ENCODE results near the gene LIF.
A peak's percentile ranks its signal among the peaks of the same experiment; 100 is the strongest.

The LIF gene

DNA sequence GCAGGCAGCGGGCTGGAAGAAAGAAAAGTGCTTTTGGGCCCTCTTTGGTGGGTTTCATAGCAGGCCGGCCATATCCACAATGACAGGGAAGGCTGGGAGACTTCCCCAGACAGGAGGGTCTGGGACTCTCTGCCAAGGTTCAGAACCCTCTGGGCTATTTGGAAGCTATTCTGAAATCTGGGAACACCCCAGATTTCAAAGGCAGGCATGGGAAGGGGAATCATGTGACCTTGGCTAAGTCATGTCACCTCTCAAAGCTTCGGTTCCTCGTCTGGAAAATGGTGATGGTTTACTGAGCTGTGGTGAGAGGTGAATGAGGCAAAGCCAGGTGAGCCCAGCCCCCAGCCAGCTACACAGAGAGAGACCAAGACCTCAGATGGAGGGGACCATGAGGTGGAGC, 38.1 kb upstream of the LIF start:
- no peak for DNase-seq (ENCODE audit: low read depth, low spot score)

DNA sequence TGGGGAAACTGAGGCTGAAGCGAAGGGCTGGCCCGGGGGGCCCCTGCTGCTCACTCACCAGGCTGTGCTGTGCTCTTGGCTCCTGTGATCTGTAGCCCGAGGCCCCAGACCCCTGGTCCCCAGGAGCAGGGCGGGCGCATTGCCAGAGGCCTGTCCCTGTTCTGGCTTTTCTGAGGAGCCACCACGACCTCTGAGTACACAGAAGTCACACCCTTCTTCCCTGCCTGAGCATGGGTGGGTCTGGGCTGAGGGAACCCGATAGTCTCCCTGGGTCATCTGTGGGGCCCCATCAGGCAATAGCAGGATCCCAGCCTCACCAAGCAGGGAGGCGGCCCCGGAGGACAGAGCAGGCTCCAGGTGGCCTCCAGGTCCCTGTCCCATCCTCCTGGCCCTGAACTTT, 37.6 kb upstream of the LIF start:
- DNase-seq (ENCODE audit: low read depth, low spot score) = no peak

- no peak for DNase-seq (ENCODE audit: low read depth, low spot score)
These were observed 36.8 kb upstream of the LIF start for GRCh38 chr22:30283342-30283741.

DNA sequence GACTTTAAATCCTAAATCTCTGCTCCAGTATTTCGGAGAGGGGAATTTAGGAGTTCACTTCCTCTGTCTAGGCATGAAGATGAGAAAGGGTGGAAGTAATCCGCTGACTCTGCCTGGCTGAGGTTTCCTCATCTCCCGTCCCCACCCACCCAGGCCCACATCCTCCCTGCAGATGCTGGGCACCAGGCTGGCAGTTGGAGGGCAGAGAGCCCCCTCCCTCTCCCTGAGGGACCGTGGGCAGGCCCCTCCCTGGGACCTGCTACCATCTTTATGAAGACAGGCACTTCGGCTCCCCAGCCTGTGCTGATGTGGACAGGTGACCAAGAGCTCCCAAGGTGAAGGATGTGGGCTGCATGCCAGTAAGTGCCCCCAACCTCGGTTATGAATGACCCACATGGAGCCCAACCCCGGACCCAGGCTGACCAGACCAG, 36.1 kb upstream of the LIF start:
- DNase-seq (ENCODE audit: low read depth, low spot score) = no peak

DNA sequence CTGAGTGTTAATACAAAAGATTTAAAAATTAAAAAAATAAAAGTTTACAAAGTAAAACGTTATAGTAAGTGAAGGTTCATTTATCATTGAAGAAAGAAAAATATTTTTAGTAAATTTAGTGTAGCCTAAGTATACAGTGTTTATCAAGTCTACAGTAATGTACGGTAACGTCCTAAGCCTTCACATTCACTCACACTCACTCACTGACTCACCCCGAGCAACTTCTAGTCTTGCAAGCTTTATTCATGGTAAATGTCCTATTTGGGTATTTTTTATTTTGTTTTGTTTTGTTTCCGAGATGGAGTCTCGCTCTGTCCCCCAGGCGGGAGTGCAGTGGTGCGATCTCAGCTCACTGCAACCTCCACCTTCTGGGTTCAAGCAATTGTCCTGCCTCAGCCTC, 33.9 kb upstream of the LIF start:
- no peak for DNase-seq (ENCODE audit: low read depth, low spot score)

- DNase-seq (ENCODE audit: low read depth, low spot score) = no peak
These were observed 33.4 kb upstream of the LIF start for GRCh38 chr22:30279932-30280331.

DNA sequence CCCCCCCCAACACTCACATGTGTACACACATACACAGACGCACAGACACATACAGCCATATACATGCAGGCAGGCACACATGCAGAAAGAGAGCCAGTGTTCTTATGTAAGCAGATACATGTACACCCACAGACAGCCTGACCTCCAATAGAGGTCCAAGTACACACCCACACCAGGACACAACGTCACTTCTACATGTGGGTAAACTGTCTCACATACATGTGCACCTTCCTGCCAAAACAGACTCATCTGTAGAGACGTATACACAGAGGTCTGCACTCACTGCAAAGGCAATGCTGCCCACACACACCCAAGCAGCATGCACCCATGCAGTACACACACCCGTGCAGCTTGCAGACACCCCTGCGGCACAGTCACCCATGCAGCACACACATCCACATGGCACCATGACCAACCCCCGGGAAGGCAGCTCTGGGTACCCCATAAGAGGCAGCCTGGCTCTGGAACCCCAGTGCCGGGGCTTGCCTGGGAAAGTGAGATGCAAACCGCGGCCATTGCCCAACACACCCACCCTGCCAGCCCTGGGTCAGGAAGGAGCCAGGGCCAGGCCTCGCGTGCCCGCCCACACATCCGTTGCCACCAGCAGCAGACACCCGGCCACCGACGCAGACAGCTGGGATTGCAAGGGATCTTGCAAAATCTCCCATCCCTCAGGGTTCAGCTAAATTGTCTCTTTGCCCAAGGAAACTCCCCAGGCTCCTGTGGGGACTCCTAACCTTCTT, 32.7 kb upstream of the LIF start:
- DNase-seq (ENCODE audit: low read depth, low spot score) = no peak

GRCh38 chr22:30277547-30278344, 31.2 kb upstream of the LIF start:
- DNase-seq (ENCODE audit: low read depth, low spot score) = peak; percentile 56

DNA sequence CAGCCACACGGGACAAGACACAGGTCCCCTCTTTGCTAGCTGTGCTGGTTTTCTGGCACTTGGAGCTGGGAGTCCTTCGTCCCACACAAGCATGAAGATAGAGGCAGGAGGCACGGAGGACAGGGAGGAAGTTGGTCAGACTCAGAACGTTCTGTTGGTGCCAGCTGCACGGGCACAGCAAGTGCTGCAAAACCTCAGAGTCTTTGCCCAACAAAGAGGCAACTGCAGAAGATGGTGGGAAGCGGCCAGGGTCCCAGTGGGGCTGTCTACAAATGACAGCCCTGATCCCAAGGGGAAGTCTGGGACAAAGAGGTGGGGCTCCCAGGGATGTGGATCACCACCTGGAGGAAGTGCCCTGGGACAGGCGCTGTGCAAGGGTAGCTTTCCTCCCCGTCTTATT, 29.5 kb upstream of the LIF start:
- no peak for DNase-seq (ENCODE audit: low read depth, low spot score)

- no peak for DNase-seq (ENCODE audit: low read depth, low spot score)
These were observed 29.1 kb upstream of the LIF start for GRCh38 chr22:30275625-30276024.

- DNase-seq (ENCODE audit: low read depth, low spot score) = no peak
These were observed 27.9 kb upstream of the LIF start for GRCh38 chr22:30274437-30274812.

DNA sequence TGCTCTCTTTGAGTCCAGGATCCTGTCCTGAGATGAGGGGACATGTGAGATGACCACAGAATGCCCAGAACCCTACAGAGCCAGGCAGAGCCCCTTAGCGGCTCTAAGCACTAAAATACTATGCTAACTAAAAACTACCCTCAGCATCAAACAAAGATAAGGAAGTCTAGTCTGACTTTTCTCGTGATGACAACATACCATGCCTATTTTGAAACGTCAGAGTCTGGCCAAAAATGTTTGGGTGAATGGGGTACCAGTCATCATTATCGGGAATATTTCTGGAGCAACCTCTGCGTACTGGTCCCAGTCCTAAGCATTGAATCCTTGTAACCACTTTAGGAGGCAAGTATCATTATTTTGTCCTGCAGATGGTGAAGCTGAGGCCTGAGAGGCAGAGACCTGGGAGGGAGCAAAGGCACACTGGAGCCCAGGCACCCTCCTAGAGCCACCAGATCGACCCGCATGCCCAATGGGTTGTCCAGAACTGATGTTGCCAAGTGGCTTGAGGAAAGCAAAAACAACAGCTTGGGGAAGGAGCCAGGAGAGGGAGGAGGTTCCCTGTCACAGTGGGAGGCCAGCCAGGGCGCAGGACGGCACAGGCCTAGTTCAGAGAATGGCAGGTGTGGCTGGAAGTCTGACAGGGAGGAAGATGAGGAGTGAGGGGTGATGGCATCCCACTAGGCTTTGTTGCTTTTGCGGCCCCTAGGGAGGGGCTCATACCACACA, 27.3 kb upstream of the LIF start:
- DNase-seq (ENCODE audit: low read depth, low spot score) = no peak

DNA sequence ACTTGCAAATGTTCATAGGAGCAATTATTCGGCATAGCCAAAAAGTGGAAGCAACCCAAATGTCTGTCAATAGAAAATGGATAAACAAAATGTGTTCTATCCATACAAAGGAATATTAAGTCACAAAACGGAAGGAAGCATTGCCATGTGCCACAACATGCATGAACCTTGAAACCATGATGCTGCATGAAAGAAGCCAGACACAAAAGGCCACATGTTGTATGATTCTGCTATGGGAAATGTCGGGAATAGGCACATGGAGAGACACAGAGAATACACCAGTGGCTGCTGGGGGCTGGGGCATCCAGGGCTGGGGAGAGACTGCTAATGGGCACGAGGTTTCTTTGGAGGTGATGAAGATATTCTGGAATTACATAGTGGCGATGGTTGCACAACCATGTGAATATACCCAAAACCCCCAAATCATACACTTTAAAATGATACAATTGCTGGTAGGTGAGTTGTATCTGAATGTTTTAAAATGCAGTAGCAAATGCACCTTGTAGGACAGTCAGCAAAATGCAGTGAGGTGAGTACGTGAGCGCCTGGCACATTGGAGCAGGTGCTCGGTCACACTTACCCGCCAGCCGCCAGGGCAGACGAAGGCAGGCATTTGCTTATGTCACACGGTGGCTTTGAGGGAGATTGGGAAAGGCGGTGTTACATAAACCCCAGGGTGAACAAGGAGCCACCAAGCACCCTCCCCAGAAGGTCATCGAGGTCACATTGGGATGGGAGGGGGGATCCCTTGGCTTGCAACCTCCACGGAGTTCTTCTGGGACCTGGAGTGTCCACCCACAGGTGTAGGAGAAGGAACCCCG, 26.4 kb upstream of the LIF start:
- DNase-seq (ENCODE audit: low read depth, low spot score) = no peak

DNA sequence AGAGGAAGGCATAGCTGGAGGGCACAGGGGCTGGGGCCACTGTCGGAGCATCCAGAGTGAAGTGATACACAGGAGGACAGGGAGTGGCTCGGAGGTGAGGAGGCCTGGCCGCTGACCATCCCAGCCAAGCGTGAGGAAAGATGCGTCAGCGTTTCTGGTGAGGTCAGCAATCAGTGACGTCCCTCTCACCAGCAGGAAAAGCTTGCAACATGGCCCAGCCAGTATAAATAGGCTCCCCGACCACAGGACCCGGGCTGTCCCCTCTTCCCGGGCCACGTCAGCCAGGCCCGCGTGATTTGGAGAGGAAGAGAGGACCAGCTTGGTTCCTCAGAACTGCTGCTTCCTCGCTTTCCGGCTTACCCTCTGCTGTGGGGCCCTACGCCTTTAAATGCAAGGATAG, 24.3 kb upstream of the LIF start:
- no peak for DNase-seq (ENCODE audit: low read depth, low spot score)

- DNase-seq (ENCODE audit: low read depth, low spot score) = no peak
These were observed 21.8 kb upstream of the LIF start for GRCh38 chr22:30268331-30268730.

DNA sequence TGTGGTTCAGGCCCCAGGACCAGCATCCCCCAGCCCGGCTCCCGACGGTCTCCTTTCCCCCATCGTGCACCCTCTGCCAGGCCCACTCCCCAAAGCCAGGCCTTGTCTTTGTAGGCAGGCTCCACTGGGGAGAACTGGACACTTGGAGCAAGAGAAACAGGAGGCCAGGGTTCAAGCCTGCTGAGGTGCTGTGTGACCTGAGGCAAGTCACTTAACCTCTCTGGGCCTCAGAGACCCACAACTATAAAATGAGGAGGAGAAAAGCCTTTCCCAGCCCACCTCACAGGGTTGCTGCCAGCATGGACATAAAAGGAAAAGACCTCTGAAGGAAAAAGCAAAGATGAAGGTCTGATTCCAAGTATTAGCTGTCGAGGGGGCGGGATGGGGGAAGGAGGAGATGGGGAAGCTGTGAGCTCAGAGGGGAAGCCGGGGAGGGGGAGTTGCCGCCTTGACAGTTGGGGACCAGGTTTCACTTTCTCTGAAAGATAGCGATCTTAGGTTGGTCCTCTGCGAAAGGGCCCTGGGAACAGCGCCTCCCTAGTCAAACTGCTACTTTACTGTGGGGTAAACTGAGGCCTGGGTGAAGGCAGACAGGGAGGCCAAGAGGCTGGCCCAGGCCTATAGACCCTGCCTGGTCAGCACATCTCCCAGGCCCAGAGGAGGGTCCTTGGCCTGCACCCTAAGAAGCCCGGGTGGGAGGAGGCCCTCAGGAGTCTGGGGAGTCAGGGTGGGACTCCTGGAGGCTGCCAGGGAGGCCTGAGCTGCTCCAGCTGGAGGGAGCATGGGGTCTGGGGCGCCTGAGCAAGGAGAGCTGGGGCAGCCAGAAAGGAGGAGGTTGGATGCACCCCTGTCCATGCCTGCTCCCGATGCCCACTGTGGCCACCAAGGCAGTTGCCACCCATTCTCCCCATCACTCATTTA, 21.1 kb upstream of the LIF start:
- no peak for DNase-seq (ENCODE audit: low read depth, low spot score)

DNA sequence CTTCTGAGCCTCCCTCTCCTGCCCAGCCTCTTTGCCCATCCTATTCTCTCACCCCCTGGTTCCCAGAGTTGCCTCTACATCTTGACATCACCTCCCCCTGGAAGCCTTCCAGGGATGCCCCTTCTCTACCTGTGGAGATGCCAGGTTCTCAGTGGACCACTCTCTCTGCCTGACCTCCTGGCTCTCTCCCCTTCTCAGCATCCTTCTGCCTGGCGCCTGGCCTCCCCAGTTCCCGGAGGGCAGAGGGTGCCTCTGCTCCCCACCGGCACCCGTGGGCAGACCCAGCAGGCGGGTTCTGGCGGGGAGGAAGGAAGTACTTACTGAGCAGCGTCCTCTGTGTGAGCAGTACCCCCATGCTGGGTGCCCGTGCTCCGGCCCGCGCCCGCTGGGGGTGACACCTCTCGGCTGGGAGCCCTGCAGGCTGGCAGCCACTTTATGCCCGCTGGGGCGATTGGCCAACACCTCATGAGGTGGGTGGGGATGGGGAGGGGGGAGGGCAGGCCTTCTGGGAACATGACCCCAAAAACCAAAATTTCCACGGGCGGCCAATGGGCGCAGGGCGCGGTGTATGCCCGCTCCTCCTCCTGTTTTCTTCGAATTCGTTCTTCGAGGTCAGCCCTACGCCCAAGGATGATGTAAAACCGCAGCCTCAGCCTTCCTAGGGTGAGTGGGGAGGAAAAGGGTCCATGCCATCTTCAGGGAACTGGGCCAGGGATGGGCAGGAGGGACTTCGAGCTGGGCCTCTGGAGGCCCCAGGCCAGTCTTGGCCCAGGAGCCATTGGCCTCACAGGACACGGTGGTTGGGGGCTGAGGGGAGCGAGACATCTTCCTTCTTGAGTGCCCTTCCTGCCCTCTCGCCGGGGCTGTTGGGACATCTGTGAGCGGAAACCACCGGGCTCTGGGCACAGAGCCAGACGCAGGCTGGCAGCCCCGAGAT, 20.2 kb upstream of the LIF start, which contains the start of gene OSM:
Gene OSM, minus strand, starts transcription at position 407 of the 937 bp plus-strand sequence. Its CDS starts 52 bp downstream, at position 355.
- no peak for DNase-seq (ENCODE audit: low read depth, low spot score)

- no peak for DNase-seq (ENCODE audit: low read depth, low spot score)
These were observed 19.4 kb upstream of the LIF start for GRCh38 chr22:30265823-30266444.

Measured in smooth muscle cell of the brain vasculature (primary cell).